ENCODE data around the gene TTLL11. TPM values are rescaled to one million over a fixed set of nuclear protein-coding genes. Genes with fewer than 3 reads are reported as not detected.

Gene TTLL11
- total RNA-seq, 1 donor, result 7.3 TPM

DNA sequence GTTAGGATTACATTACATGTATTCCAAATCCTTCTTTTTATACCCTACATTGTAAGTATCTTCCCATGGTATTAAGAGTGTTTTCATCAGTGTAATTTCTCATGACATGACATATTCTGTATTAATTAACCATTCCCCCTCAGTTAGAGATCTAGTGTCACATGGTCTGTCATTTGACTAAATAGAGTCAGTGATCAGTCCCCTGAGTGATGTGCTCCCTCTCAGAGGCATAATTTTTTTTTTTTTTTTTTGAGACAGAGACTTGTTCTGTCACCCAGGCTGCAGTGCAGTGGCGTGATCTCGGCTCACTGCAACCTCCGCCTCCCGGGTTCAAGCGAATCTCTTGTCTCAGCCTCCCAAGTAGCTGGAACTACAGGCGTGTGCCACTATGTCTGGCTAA lies 218.6 kb downstream of the TTLL11 start:
- TF ChIP-seq, protein P1, sequence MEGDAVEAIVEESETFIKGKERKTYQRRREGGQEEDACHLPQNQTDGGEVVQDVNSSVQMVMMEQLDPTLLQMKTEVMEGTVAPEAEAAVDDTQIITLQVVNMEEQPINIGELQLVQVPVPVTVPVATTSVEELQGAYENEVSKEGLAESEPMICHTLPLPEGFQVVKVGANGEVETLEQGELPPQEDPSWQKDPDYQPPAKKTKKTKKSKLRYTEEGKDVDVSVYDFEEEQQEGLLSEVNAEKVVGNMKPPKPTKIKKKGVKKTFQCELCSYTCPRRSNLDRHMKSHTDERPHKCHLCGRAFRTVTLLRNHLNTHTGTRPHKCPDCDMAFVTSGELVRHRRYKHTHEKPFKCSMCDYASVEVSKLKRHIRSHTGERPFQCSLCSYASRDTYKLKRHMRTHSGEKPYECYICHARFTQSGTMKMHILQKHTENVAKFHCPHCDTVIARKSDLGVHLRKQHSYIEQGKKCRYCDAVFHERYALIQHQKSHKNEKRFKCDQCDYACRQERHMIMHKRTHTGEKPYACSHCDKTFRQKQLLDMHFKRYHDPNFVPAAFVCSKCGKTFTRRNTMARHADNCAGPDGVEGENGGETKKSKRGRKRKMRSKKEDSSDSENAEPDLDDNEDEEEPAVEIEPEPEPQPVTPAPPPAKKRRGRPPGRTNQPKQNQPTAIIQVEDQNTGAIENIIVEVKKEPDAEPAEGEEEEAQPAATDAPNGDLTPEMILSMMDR (IDR thresholded peaks at IDR 0.05; ENCODE audit: insufficient read depth, low read length), result no peak
- no peak overlapping the region for H3K4me3 ChIP-seq (ENCODE audit: low read depth, low read length)
- no peak for DNase-seq (ENCODE audit: low read depth)

DNA sequence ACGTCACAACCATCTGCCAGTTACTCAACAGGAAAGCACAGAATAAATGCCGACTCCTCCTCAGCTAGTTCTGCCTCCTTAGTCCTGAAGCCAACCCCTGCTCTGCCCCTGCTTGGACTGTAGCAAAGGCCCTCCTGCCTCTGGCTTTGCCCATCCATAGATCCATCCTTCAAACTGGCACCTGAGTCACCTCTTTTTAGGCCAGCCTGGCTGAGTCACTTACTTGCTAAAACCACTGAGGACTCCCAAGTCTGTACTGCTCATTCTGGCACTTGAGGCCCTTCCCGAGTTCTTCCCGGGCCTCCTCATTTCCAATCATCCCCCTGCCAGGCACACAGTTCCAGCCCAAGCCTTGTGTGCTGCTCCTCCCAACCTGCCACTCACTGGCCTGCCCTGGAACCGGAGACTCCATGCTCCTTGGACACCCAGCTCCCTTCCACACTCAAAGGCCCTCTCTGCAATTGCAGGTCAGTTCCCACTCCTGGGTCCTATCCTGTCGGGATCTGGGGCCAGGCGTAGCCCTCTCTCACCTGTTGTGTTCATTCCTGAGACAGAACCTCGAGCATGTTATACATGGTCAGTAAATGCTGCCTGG lies 221.6 kb downstream of the TTLL11 start:
- no peak overlapping the region for H3K4me3 ChIP-seq (ENCODE audit: low read depth, low read length)
- TF ChIP-seq, protein P1 (IDR thresholded peaks at IDR 0.05; ENCODE audit: insufficient read depth, low read length), result no peak
- DNase-seq (ENCODE audit: low read depth), result peak; percentile 40

DNA sequence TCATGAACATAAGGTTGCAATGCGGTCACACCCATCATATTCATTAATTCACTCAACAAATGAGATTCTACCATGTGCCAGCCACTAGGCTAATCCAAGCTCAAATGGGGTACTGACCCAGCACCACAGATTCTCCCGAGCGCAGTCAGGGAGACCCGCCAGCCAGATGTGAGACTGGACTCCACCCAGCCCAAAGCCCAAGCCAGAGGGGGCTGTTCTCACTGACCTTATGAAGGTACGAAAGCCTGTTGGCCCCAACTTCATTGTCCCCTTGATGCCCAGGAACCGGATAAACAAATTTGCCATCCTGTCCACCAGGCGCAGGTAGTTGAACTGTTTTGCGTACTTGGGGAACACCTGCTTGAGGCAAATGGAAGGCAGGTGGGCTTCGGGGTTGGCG lies 222.8 kb downstream of the TTLL11 start:
- H3K4me3 ChIP-seq (ENCODE audit: low read depth, low read length), result no peak overlapping the region
- no peak for DNase-seq (ENCODE audit: low read depth)
- TF ChIP-seq, protein P1 (IDR thresholded peaks at IDR 0.05; ENCODE audit: insufficient read depth, low read length), result no peak

- TF ChIP-seq, protein P1 (IDR thresholded peaks at IDR 0.05; ENCODE audit: insufficient read depth, low read length), result no peak
- H3K4me3 ChIP-seq (ENCODE audit: low read depth, low read length), result no peak overlapping the region
- DNase-seq (ENCODE audit: low read depth), result no peak
Observed at GRCh38 chr9:121868626-121869025, 224.5 kb downstream of the TTLL11 start.

GRCh38 chr9:121866927-121867326 lies 226.2 kb downstream of the TTLL11 start:
- no peak for DNase-seq (ENCODE audit: low read depth)
- no peak overlapping the region for H3K4me3 ChIP-seq (ENCODE audit: low read depth, low read length)
- TF ChIP-seq, protein P1 (IDR thresholded peaks at IDR 0.05; ENCODE audit: insufficient read depth, low read length), result no peak

- no peak overlapping the region for H3K4me3 ChIP-seq (ENCODE audit: low read depth, low read length)
- TF ChIP-seq, protein P1 (IDR thresholded peaks at IDR 0.05; ENCODE audit: insufficient read depth, low read length), result no peak
Observed at GRCh38 chr9:121865884-121866283, 227.2 kb downstream of the TTLL11 start.

DNA sequence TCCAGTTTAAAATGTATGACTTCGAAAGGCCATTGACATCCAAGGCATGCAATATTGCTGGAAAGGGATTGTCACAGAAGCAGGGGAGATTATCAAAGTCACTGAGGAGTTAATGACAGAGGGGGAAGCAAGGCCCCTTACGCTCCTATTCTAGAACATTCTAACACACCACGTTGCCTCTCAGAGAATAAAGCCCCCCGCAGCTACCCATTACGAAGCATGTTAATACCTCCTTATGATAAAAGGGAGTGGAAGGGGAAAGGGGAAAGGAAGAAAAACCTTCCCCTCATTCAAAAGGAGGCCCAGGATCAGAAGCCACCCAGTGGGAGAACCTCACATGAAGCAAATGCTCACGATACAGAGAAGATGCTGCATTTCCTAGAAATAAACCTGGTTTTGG lies 228.0 kb downstream of the TTLL11 start:
- TF ChIP-seq, protein P1 (IDR thresholded peaks at IDR 0.05; ENCODE audit: insufficient read depth, low read length), result no peak
- H3K4me3 ChIP-seq (ENCODE audit: low read depth, low read length), result no peak overlapping the region
- no peak for DNase-seq (ENCODE audit: low read depth)

More at GRCh38 chr9:121865884-121866283, 227.2 kb downstream of the TTLL11 start:
- no peak for DNase-seq (ENCODE audit: low read depth)
